H1 (cell line): ENCODE results near the gene OPCML. TPM values are rescaled to one million over a fixed set of nuclear protein-coding genes. Genes with fewer than 3 reads are reported as not detected.

Experiments
- ATF2 ChIP-seq: IDR thresholded peaks from 2 replicates; pipeline ENCODE4 v1.6.1; 2012; ENCODE audit warnings: low read length, inconsistent platforms
- SIN3A ChIP-seq, 2 experiments: IDR thresholded peaks in 1 of 2; conservative IDR thresholded peaks in 1 of 2; 2 replicates each; pipeline ENCODE4 v1.6.1; 2011 to 2012; ENCODE audit warnings: low read length in 2 of 2, improper control_type of control experiment in 1 of 2, low read depth in 1 of 2, mild to moderate bottlenecking in 1 of 2
- YY1 ChIP-seq: IDR thresholded peaks from 2 replicates; pipeline ENCODE4 v1.6.1; 2011; ENCODE audit warnings: low read depth, mild to moderate bottlenecking, low read length
- polyA plus RNA-seq, 7 experiments: library from polyadenylated mRNA; depleted of rRNA in 3 of 7; stranded (reverse) in 5 of 7; unstranded in 2 of 7; fragments of >200 nt in 5 of 7; fragments of 200-250 nt in 2 of 7; gene quantifications; 1 replicate in 5 of 7; 2 replicates in 1 of 7; 4 replicates in 1 of 7; pipeline versions ENCODE4 v1.2.1 to v1.2.3, GENCODE V29; 2011 to 2013; ENCODE audit warnings: missing spikeins in 2 of 7, mixed read lengths in 2 of 7
- total RNA-seq: library from RNA; stranded (reverse); fragmentation: NEBNext Ultra II Directional; extraction: Animal tissue kit (Norgen Biotek cat#: 25700); gene quantifications from 2 replicates; pipeline ENCODE4 v1.2.1, GENCODE V29; 2021
- TF ChIP-seq, protein P1 (sequence below): IDR thresholded peaks from 2 replicates; pipeline ENCODE4 v1.6.1; 2012; ENCODE audit warnings: inconsistent platforms

OPCML gene
- total and polyA plus RNA-seq, 2 of the 8 experiments (the other 6 are each of a cell fraction or from before 2014, with no cell fraction given): 2.3 to 3.1 TPM

- TF ChIP-seq ATF2 (no peak), SIN3A (conservative IDR thresholded peaks at IDR 0.05 in 1 of 2, IDR thresholded peaks at IDR 0.05 in 1 of 2; ENCODE audit: low read depth in 1 of 2, low read length in 2 of 2) (no peak), YY1 (no peak)
- TF ChIP-seq, protein P1, sequence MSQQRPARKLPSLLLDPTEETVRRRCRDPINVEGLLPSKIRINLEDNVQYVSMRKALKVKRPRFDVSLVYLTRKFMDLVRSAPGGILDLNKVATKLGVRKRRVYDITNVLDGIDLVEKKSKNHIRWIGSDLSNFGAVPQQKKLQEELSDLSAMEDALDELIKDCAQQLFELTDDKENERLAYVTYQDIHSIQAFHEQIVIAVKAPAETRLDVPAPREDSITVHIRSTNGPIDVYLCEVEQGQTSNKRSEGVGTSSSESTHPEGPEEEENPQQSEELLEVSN: no peak
Measured at GRCh38 chr11:132969892-132970291, 562.4 kb downstream of the OPCML start (continued).
